ENCODE results near the gene SCYL3. TPM values are rescaled to one million over a fixed set of nuclear protein-coding genes. Genes with fewer than 3 reads are reported as not detected.

Gene SCYL3
- total and polyA plus RNA-seq, 7 donors: 4.8 to 13.3 (median 9.6) TPM

- peaks cover 0 to 13% (median 0%) of the 10 kb centered on the region in 4 donors for H3K4me1 ChIP-seq
- TF ChIP-seq, protein P1, sequence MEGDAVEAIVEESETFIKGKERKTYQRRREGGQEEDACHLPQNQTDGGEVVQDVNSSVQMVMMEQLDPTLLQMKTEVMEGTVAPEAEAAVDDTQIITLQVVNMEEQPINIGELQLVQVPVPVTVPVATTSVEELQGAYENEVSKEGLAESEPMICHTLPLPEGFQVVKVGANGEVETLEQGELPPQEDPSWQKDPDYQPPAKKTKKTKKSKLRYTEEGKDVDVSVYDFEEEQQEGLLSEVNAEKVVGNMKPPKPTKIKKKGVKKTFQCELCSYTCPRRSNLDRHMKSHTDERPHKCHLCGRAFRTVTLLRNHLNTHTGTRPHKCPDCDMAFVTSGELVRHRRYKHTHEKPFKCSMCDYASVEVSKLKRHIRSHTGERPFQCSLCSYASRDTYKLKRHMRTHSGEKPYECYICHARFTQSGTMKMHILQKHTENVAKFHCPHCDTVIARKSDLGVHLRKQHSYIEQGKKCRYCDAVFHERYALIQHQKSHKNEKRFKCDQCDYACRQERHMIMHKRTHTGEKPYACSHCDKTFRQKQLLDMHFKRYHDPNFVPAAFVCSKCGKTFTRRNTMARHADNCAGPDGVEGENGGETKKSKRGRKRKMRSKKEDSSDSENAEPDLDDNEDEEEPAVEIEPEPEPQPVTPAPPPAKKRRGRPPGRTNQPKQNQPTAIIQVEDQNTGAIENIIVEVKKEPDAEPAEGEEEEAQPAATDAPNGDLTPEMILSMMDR (IDR thresholded peaks at IDR 0.05): no peak
- TF ChIP-seq POLR2A (IDR thresholded peaks at IDR 0.05) (no peak), POLR2AphosphoS5 (IDR thresholded peaks at IDR 0.05) (no peak), EP300 (IDR thresholded peaks at IDR 0.05) (no peak)
- H3K4me3 ChIP-seq: no peak overlapping the region
- H3K27me3 ChIP-seq: no peaks in the 10 kb centered on the region
- H3K36me3 ChIP-seq: no peaks in the 10 kb centered on the region
- no peak for DNase-seq
- no peaks in the 10 kb centered on the region for H3K9me3 ChIP-seq
- 83 to 93% methylated on average over 1 of the region's 1 CpG for WGBS, 2 donors
- H3K27ac ChIP-seq: no peak overlapping the region
- intact Hi-C loops (cut with DNase I): no loop called here
Measured at GRCh38 chr1:169931795-169932231, 38.1 kb upstream of the SCYL3 start.

GRCh38 chr1:169929210-169929526 lies 35.5 kb upstream of the SCYL3 start:
- H3K4me1 ChIP-seq: peaks cover 0 to 23% (median 4%) of the 10 kb centered on the region in 4 donors
- TF ChIP-seq POLR2AphosphoS5 (IDR thresholded peaks at IDR 0.05) (no peak), POLR2A (IDR thresholded peaks at IDR 0.05) (no peak), EP300 (IDR thresholded peaks at IDR 0.05) (no peak)
- TF ChIP-seq, protein P1 (IDR thresholded peaks at IDR 0.05): no peak
- intact Hi-C loops (cut with DNase I): no loop called here
- no peaks in the 10 kb centered on the region for H3K27me3 ChIP-seq
- no peaks in the 10 kb centered on the region for H3K36me3 ChIP-seq
- H3K4me3 ChIP-seq: no peak overlapping the region
- no peaks in the 10 kb centered on the region for H3K9me3 ChIP-seq
- no peak overlapping the region for H3K27ac ChIP-seq
- no peak for DNase-seq
- 13 to 22% methylated on average over 1 of the region's 1 CpG for WGBS, 2 donors

DNA sequence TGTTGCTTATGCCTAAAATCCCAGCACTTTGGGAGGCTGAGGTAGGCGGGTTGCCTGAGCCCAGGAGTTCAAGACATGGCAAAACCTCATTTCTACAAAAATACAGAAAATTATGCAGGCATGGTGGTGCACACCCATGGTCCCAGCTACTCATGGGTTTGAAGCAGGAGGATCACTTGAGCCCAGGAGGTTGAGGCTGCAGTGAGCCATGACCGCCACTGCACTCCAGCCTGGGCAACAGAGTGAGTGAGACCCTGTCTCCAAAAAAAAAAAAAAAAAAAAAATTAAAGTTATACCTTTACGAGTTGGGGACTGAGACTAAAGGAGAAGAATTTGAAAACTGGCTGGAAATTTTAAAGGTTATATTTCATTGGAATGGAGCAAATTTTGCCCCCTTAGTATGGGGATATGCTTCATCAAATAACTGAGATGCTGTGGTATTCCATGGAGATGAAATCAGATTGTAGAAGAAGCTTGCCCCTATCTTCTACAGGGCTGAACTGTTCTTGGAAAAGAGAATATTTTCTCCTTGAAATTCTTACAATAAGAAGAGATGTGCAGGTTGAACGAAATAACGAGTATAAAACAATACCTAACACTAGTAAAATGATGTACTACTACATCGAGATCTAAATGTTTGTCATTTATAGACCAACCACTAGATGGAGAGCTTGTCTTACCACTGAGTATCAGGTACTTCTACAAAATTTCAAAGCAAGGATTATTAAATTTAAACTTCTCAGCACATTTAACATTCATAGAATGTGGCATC lies 34.9 kb upstream of the SCYL3 start:
- Histone ChIP-seq H3K4me1 (peaks cover 0 to 23% (median 4%) of the 10 kb centered on the region in 4 donors), H3K36me3 (no peaks in the 10 kb centered on the region), H3K27me3 (no peaks in the 10 kb centered on the region), H3K27ac (no peak overlapping the region), H3K9me3 (no peaks in the 10 kb centered on the region), H3K4me3 (no peak overlapping the region)
- TF ChIP-seq, protein P1 (IDR thresholded peaks at IDR 0.05): peak in 3 of 4 experiments; percentile 46 to 61 (median 48)
- TF ChIP-seq EP300 (IDR thresholded peaks at IDR 0.05): no peak
- TF ChIP-seq POLR2A (IDR thresholded peaks at IDR 0.05): no peak
- TF ChIP-seq POLR2AphosphoS5 (IDR thresholded peaks at IDR 0.05): no peak
- 44 to 46% methylated on average over 6 of the region's 6 CpGs for whole genome bisulfite sequencing, 2 donors
- intact Hi-C loops (cut with DNase I): no loop called here
- DNase-seq: no peak

- Histone ChIP-seq H3K36me3 (peaks cover 0 to 8% (median 0%) of the 10 kb centered on the region in 4 donors), H3K27ac (no peak overlapping the region), H3K9me3 (no peaks in the 10 kb centered on the region), H3K4me3 (no peak overlapping the region), H3K4me1 (peaks cover 0 to 10% (median 4%) of the 10 kb centered on the region in 4 donors), H3K27me3 (no peaks in the 10 kb centered on the region)
- DNase-seq: no peak
- TF ChIP-seq EP300 (IDR thresholded peaks at IDR 0.05): no peak
- no peak for TF ChIP-seq POLR2AphosphoS5 (IDR thresholded peaks at IDR 0.05)
- TF ChIP-seq POLR2A (IDR thresholded peaks at IDR 0.05): no peak
- TF ChIP-seq, protein P1 (IDR thresholded peaks at IDR 0.05): no peak
- intact Hi-C loops (cut with DNase I): no loop called here
- WGBS, 2 donors: 39 to 62% methylated on average over 3 of the region's 3 CpGs
Measured at GRCh38 chr1:169925505-169926482, 32.1 kb upstream of the SCYL3 start.
